Hepatocyte (in vitro differentiated cells): ENCODE results near the gene ZFP69B.

ENCODE experiments used
- EZH2 ChIP-seq: fragments of 200-600 bp; sonication (generic); IDR thresholded peaks from 2 replicates; pipeline ENCODE4 v1.6.1; 2016; ENCODE audit warnings: antibody characterized with exemption, mild to moderate bottlenecking, borderline replicate concordance
- EZH2phosphoT487 ChIP-seq: fragments of 200-600 bp; sonication (generic); IDR thresholded peaks from one replicate; pipeline ENCODE4 v1.6.1; 2018; ENCODE audit warnings: antibody characterized with exemption, mild to moderate bottlenecking, low read depth, moderate library complexity; ENCODE audit not compliant: unreplicated experiment, severe bottlenecking
- TF ChIP-seq, protein P1 (sequence below): fragments of 200-600 bp; sonication (generic); IDR thresholded peaks from 2 replicates; pipeline ENCODE4 v1.5.1; 2016; ENCODE audit warnings: antibody characterized with exemption, mild to moderate bottlenecking; ENCODE audit not compliant: poor library complexity

- TF ChIP-seq, protein P1, sequence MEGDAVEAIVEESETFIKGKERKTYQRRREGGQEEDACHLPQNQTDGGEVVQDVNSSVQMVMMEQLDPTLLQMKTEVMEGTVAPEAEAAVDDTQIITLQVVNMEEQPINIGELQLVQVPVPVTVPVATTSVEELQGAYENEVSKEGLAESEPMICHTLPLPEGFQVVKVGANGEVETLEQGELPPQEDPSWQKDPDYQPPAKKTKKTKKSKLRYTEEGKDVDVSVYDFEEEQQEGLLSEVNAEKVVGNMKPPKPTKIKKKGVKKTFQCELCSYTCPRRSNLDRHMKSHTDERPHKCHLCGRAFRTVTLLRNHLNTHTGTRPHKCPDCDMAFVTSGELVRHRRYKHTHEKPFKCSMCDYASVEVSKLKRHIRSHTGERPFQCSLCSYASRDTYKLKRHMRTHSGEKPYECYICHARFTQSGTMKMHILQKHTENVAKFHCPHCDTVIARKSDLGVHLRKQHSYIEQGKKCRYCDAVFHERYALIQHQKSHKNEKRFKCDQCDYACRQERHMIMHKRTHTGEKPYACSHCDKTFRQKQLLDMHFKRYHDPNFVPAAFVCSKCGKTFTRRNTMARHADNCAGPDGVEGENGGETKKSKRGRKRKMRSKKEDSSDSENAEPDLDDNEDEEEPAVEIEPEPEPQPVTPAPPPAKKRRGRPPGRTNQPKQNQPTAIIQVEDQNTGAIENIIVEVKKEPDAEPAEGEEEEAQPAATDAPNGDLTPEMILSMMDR, result no peak
- TF ChIP-seq EZH2, result no peak
- TF ChIP-seq EZH2phosphoT487, result no peak
These were observed 28.6 kb upstream of the ZFP69B start for GRCh38 chr1:40421431-40422384.
